Endothelial cell of umbilical vein (primary cell): ENCODE data around the gene IGFL3. TPM values are rescaled to one million over a fixed set of nuclear protein-coding genes. Genes with fewer than 3 reads are reported as not detected.

ENCODE experiments used
- BruUV-seq: library from RNA; stranded (reverse); fragments of 400-500 nt; replicated peaks from 2 replicates; lab custom pipeline; 2021; lab: Mats Ljungman, UMichigan
- CTCF ChIA-PET: fragments of 300-600, 350-600 bp; sonication (Branson Sonifier 250); formaldehyde crosslinking; loops from one replicate; lab custom pipeline; 2021; ENCODE audit warnings: antibody characterized with exemption, inconsistent platforms; lab: Charles Lee
- POLR2A ChIA-PET: fragments of 300-600, 350-600 bp; sonication (Branson Sonifier 250); formaldehyde crosslinking; loops from one replicate; lab custom pipeline; 2021; ENCODE audit warnings: antibody characterized with exemption, inconsistent platforms; lab: Charles Lee
- DNase-seq: peaks from one replicate; pipeline ENCODE4 v3.0.0-alpha.2; 2011; ENCODE audit warnings: low read depth, low spot score
- FAIRE-seq: peaks from 2 replicates; lab custom pipeline; 2011; peaks lifted over from hg19 to GRCh38; lab: Jason Lieb, UNC
- H2AFZ ChIP-seq: 2 replicates; pipeline ENCODE4 v1.6.0; 2012; ENCODE audit warnings: low read depth, low read length, control low read depth, inconsistent platforms
- H3K27ac ChIP-seq: 2 replicates; pipeline ENCODE4 v1.5.1; 2011; ENCODE audit warnings: low read depth, mild to moderate bottlenecking, control low read depth, low read length, moderate library complexity; ENCODE audit not compliant: insufficient read depth
- H3K27me3 ChIP-seq, 2 experiments: 2 replicates each; pipeline versions ENCODE4 v1.6.0 to v1.6.1; 2011; ENCODE audit warnings: low read length in 2 of 2, mixed read lengths in 1 of 2; ENCODE audit not compliant: control insufficient read depth in 2 of 2, insufficient read depth in 2 of 2
- H3K36me3 ChIP-seq, 2 experiments: 2 replicates in 1 of 2; 3 replicates in 1 of 2; pipeline ENCODE4 v1.5.1; 2011; ENCODE audit warnings: low read length in 2 of 2, mild to moderate bottlenecking in 1 of 2, moderate library complexity in 1 of 2; ENCODE audit not compliant: control insufficient read depth in 2 of 2, insufficient read depth in 2 of 2; ENCODE audit errors: extremely low read depth in 1 of 2
- H3K4me1 ChIP-seq: 3 replicates; pipeline ENCODE4 v1.5.1; 2011; ENCODE audit warnings: mild to moderate bottlenecking, low read length; ENCODE audit not compliant: control insufficient read depth, insufficient read depth; ENCODE audit errors: extremely low read depth
- H3K4me2 ChIP-seq: 2 replicates; pipeline ENCODE4 v1.6.1; 2011; ENCODE audit warnings: low read length, control low read depth, mixed read lengths; ENCODE audit not compliant: insufficient read depth
- H3K4me3 ChIP-seq, 3 experiments: fragments of 200-600 bp in 1 of 3; sonication (generic), shearing (Covaris generic) in 1 of 3; replicated peaks in 1 of 3; 2 replicates each; pipeline ENCODE4 v1.5.1; 2011 to 2016; ENCODE audit warnings: control low read depth in 3 of 3, low read length in 3 of 3, mild to moderate bottlenecking in 2 of 3, inconsistent platforms in 1 of 3, low read depth in 1 of 3, moderate library complexity in 1 of 3; ENCODE audit not compliant: insufficient read depth in 1 of 3
- H3K79me2 ChIP-seq: 2 replicates; pipeline ENCODE4 v1.6.0; 2012; ENCODE audit warnings: low read length, inconsistent platforms; ENCODE audit not compliant: control insufficient read depth, insufficient read depth
- H3K9ac ChIP-seq: replicated peaks from 2 replicates; pipeline ENCODE3; 2011; ENCODE audit warnings: low read length, control low read depth; ENCODE audit not compliant: insufficient read depth; ENCODE audit errors: extremely low read depth
- H3K9me1 ChIP-seq: replicated peaks from 3 replicates; pipeline ENCODE4 v1.6.0; 2011; ENCODE audit warnings: mild to moderate bottlenecking, low read length; ENCODE audit not compliant: control insufficient read depth, insufficient read depth; ENCODE audit errors: extremely low read depth
- H3K9me3 ChIP-seq: replicated peaks from 2 replicates; pipeline ENCODE4 v1.5.1; 2012; ENCODE audit warnings: low read length, inconsistent platforms; ENCODE audit not compliant: control insufficient read depth, insufficient read depth
- H4K20me1 ChIP-seq: replicated peaks from 2 replicates; pipeline ENCODE3; 2011; ENCODE audit warnings: mild to moderate bottlenecking, low read length; ENCODE audit not compliant: control insufficient read depth, insufficient read depth; ENCODE audit errors: extremely low read depth
- CTCF ChIP-seq, 2 donors: IDR thresholded peaks; 1 replicate in 1 of 2; 2 replicates in 1 of 2; pipeline ENCODE4 v1.5.1; 2011; ENCODE audit warnings: low read length in 2 of 2, mild to moderate bottlenecking in 2 of 2, moderate library complexity in 2 of 2, control low read depth in 1 of 2, inconsistent platforms in 1 of 2, low read depth in 1 of 2; ENCODE audit not compliant: insufficient read depth in 1 of 2; ENCODE audit errors: extremely low read depth in 1 of 2
- EZH2 ChIP-seq: IDR thresholded peaks from 2 replicates; pipeline ENCODE4 v1.6.1; 2012; ENCODE audit warnings: borderline replicate concordance, low read depth, mild to moderate bottlenecking, moderate library complexity, low read length, inconsistent platforms; ENCODE audit not compliant: severe bottlenecking
- FOS ChIP-seq: IDR thresholded peaks from 2 replicates; pipeline ENCODE4 v1.6.1; 2011; ENCODE audit warnings: mild to moderate bottlenecking, low read length, moderate library complexity, borderline replicate concordance; ENCODE audit not compliant: insufficient read depth
- GATA2 ChIP-seq: IDR thresholded peaks from 2 replicates; pipeline ENCODE4 v1.7.0; 2011; ENCODE audit warnings: low read depth, mild to moderate bottlenecking, moderate library complexity, mixed read lengths, low read length; ENCODE audit not compliant: insufficient read length, insufficient read depth
- JUN ChIP-seq: IDR thresholded peaks from 2 replicates; pipeline ENCODE4 v1.6.1; 2011; ENCODE audit warnings: borderline replicate concordance, low read depth; ENCODE audit not compliant: insufficient read length, insufficient read depth
- MAX ChIP-seq: IDR thresholded peaks from 2 replicates; pipeline ENCODE4 v1.6.1; 2011; ENCODE audit not compliant: insufficient read depth, insufficient read length
- MYC ChIP-seq: IDR thresholded peaks from one replicate; pipeline ENCODE4 v1.6.1; 2011; ENCODE audit warnings: mild to moderate bottlenecking, low read depth, low read length
- POLR2A ChIP-seq: IDR thresholded peaks from 2 replicates; pipeline ENCODE4 v1.6.1; 2012; ENCODE audit warnings: low read depth, mild to moderate bottlenecking, control low read depth, low read length
- POLR2AphosphoS5 ChIP-seq: IDR thresholded peaks from 2 replicates; pipeline ENCODE4 v1.6.1; 2012; ENCODE audit warnings: low read depth, mild to moderate bottlenecking, control low read depth, low read length, moderate library complexity; ENCODE audit not compliant: insufficient read depth
- dilution Hi-C: fragments of 300-500 bp; cut with MboI; formaldehyde crosslinking; loops from one replicate; pipeline ENCODE4 v1.15.0; 2019; ENCODE audit warnings: low sequenced_read_pairs; ENCODE audit not compliant: extremely low pct_ligation_motif_present
- intact Hi-C: fragments of 100-400 bp; cut with micrococcal nuclease; formaldehyde crosslinking; loops from one replicate; pipeline ENCODE4 v1.10.0; 2022
- polyA plus RNA-seq, 4 experiments: library from polyadenylated mRNA; depleted of rRNA in 3 of 4; stranded (reverse) in 3 of 4; unstranded in 1 of 4; fragments of >200 nt; gene quantifications; 2 replicates each; pipeline versions ENCODE4 v1.2.1 to v1.2.3, GENCODE V29; 2011 to 2012; ENCODE audit warnings: missing spikeins in 1 of 4
- total RNA-seq: library from RNA; stranded (reverse); gene quantifications from 2 replicates; pipeline ENCODE4 v1.2.3, GENCODE V29; 2021

Gene IGFL3
- total and polyA plus RNA-seq, 2 donors (not counting 3 experiments of a cell fraction or from before 2014, with no cell fraction given) = not detected

- H3K36me3 ChIP-seq = no peaks in the 10 kb centered on the region
- FAIRE-seq = no peak
- BruUV-seq = no TSS peak
- no peak overlapping the region for H2AFZ ChIP-seq
- no peaks in the 10 kb centered on the region for H3K9me3 ChIP-seq
- no peak for DNase-seq
- no peaks in the 10 kb centered on the region for H3K79me2 ChIP-seq
- H3K4me3 ChIP-seq = no peak overlapping the region
- no peaks in the 10 kb centered on the region for H3K9me1 ChIP-seq
- intact Hi-C loops = no loop called here
- ChIA-PET POLR2A (no interaction called here), CTCF (interaction anchor here (0.9 to 1.2 kb wide), 4 partner anchors 8 to 157 kb away, joined by 3 to 4 read pairs (median 3); no protein-coding TSS in a partner anchor)
- no peak for TF ChIP-seq CTCF (IDR thresholded peaks at IDR 0.05; ENCODE audit: extremely low read depth in 1 of 2, insufficient read depth in 1 of 2, low read depth in 1 of 2, low read length in 2 of 2)
- no peak for TF ChIP-seq MAX
- no peak for TF ChIP-seq JUN
- TF ChIP-seq GATA2 = no peak
- TF ChIP-seq POLR2A = no peak
- TF ChIP-seq MYC = no peak
- no peak for TF ChIP-seq POLR2AphosphoS5
- no peak for TF ChIP-seq FOS
- TF ChIP-seq EZH2 = no peak
- H4K20me1 ChIP-seq = no peaks in the 10 kb centered on the region
- H3K9ac ChIP-seq = no peak overlapping the region
- H3K4me2 ChIP-seq = no peak overlapping the region
- H3K27me3 ChIP-seq = peaks cover 8 to 17% of the 10 kb centered on the region in 2 experiments
- H3K4me1 ChIP-seq = no peaks in the 10 kb centered on the region
- dilution Hi-C loops = no loop called here
- no peak overlapping the region for H3K27ac ChIP-seq
These were observed 49.5 kb upstream of the IGFL3 start for GRCh38 chr19:46173886-46174480.
